Embryonic facial prominence (tissue), 1 donor: ENCODE measurements around the gene ACRV1.
"Not testable (repeated sequence)": the region's sequence is repeated elsewhere in the genome, so short reads cannot be mapped to it uniquely, and the experiment has no call there.

Source experiments
- DNase-seq: peaks from one replicate; pipeline ENCODE4 v3.0.0-alpha.2; 2016; ENCODE audit errors: extremely low spot score

The ACRV1 gene

GRCh38 chr11:125680747-125681146, at the start of gene ACRV1:
Gene ACRV1, minus strand, starts transcription at chr11:125680847. Its CDS starts 67 bp downstream, at chr11:125680780.
- no peak for DNase-seq

DNA sequence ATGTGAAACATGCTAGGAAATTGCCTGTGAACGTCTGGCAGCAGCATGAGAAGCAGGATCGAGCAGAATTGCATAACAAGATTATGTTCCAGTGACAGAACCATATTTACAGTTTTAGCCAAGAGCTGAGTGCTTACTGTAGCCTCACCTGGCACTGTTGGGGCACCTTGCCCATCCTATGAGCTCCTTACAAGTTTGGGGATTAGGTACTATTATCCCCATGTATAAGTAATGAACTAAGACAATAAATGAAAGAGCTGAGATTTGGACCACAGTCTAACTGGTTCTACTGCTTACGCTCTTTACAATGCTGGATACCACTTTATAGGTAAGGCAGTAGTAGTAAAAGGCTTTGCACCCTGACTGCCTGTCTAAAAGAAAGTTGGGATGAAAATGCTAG, 48.3 kb upstream of the ACRV1 start:
- no peak for DNase-seq

GRCh38 chr11:125724125-125724524, 43.5 kb upstream of the ACRV1 start:
- no peak for DNase-seq

DNA sequence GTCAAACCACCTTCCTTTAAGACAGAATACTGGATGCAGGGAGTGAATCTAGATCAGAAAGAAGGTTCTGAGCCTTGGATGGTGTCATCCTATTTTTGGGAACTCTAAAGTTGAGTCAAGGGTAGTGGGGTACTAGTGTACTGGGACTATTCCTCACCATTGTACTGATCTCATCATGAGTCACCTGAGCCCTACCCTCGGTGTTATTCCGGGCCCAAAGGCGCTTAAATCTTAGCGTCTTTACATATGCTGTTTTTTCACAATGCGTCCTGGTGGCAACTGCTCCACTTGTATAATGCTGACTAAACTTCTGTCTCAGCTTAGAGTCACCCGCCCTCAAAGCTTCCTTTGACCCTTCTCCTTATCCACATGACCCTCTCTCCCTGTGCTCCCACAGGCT, 40.1 kb upstream of the ACRV1 start:
- no peak for DNase-seq

DNA sequence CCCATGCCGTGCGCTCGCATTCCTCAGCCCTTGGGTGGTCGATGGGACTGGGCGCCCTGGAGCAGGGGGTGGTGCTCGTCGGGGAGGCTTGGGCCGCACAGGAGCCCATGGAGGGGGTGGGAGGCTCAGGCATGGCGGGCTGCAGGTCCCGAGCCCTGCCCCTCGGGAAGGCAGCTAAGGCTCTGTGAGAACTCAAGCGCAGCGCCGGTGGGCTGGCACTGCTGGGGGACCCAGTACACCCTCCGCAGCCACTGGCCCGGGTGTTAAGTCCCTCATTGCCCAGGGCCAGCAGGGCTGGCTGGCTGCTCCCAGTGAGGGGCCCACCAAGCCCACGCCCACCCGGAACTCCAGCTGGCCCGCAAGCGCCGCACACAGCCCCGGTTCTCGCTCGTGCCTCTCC, 24.0 kb upstream of the ACRV1 start:
- not testable (repeated sequence) for DNase-seq

DNA sequence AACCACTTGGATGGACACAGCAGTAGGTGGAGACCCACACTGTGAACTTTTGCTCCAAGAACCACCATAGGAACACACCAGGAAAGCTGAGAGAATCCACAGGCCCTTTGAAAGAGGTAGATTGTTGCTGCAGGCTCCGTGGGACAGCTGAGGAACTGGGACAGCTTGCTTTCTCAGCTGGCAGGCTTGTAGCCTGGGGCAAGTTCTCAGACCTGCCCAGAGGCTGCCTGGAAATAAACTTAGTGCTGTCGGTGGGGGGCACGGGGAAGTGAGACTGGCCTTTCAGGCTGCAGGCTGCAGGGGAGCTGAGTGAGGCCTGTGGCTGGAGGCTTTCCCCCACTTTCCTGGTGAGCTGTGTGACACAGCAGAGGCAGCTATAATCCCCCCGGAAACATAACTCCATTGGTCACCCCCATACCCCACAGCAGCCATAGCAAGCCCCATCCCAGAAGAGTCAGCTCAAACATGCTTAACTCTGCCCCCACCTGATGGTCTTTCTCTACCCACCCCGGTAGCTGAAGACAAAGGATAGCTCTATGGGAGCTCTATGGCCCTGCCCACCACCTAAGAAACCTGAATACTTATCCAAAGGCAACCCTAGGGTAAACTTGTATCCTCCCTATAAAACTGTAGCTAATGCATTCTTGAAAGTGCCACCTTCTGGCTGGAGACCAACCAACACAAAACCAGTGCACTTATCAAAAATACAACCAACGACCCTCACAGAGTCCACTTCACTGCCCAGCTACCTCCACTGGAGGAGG, 21.4 kb upstream of the ACRV1 start:
- no peak for DNase-seq

- no peak for DNase-seq
These were observed 20.5 kb upstream of the ACRV1 start for GRCh38 chr11:125701018-125701610.

DNA sequence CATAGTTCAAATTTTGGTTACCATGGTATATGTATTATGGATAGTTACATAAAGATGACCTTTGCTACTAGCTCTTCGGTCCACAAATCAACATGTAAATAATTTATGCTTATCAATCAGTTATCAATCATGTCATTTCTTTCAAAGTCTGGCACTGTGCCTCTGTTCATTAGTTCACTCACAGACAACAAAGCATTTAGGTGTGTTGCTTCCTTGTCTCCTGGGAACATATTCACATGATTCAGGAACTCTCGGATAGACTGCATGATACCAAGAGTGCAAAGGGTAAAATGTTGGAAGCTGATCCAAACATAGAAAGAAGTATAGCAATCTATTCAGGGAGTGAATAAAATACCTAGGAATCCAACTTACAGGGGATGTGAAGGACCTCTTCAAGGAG, 14.3 kb upstream of the ACRV1 start:
- no peak for DNase-seq

DNA sequence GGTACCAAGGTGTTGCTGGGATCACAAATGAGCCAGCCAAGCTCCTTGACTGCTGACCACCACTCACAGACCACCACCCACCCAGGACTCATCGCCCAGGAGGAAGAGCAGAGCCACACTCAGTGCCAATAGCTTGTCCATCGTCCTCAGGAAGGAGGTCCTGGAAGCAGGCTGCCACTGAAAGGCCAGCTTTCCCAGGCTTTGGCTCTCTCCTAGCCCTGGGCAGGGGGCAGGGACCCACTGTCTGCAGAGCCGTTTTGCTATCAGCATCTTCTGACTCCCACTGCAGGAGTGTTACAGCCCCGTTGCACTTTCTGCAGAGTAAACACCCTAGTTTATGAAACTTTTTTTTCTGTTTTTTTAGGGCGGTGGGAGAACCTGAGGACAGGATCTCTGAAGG, 12.2 kb upstream of the ACRV1 start:
- no peak for DNase-seq

DNA sequence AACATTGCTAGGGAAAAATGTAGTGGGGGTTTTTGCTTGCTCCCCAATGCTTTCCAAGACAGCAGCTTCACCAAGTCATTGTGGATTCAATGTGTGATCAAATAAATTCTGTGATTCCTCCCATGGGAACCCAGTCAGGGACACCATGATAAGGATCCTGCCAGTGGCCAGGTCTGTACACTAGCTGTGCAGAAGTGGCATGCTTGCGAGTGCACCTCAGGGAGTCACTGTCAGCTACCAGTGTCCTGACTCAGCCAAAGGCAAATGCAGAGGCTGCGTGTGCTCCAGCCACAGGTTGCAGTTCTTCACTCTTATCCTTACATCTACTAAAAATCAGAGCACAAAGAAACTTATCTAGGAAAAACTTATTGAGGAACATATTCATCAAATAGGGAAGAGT, 9.4 kb upstream of the ACRV1 start:
- no peak for DNase-seq

DNA sequence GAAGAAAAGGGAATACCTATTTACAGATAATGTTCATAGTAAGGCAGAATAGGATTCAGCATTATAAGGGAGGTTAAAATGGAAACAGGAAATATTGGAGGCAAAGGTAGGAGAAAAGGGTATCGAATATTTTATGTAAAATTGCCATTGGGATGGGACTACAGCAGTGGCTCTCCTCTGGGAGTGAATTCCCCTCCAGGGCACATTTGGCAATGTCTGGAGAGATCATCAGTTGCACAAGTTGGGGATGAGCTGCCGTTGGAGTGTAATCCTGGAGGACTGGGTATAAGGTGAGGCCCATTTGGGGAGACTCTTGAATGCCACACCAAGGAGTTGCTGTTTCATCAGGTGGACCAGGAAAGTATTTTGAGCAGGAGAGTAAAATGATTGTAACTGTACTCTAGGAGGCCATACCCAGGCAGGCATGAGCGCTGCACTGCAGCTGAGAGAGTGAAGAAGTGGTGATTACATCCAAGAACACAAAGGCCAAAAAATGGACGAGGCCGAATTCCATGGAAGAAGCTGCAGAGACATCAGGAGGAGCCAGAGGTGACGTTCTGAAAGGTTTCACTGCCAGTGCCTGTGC, 8.7 kb upstream of the ACRV1 start:
- DNase-seq: no peak

DNA sequence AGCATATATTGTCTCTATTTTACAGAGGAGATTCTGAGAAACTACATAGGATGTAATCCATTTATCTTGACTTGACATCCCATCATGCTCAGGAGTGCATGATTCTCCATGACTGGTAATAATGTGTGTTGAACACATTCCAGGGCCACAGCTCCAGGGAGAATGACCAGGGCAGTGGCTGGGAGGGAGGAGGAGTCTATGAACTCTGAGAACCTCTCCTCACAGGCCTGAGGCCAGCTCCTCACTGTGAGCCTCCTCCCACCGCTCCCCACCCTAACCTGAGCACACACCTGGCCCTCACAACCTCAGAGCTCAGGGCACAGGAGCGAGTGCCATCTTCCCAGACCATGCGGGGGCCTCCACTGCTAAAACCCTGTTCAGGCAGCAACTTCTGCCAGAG, 8.0 kb upstream of the ACRV1 start:
- no peak for DNase-seq

DNA sequence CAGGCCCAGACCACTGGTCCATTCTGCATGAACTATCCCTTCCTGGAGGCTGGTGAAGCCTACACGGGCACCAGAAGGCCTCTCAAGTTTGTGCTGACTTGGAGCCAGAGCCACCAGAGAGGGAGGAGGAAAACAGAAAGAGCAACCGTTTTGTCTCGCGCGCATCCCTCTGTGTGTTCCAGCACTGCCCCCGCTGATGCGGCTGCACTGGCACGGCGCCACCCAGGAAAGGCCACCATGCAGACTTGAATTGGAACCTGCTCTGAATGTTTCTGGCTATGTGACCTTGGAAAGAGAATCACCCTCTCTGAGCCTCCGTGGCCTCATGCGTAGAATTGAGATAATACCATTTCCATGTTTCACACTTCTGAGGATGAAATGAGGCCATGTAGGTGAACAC, 7.4 kb upstream of the ACRV1 start:
- no peak for DNase-seq

DNA sequence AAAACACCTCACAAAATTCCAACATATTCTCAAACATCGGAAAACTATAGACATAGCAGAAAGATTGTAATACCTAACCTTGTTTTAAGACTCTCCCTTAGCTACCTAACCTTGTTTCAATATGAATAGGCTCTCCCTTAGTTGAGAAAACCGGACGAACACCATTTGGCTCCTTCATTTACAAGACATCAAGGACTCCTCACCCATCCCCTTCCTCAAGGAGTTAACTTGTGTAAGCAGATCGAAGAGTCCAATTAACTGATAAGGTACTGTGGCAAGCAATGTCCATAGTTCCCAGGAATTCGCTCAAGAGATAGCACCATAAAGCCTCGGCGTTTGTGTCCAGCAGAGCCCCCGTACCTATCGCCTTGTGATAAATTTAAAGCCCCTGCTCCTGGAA, 4.6 kb upstream of the ACRV1 start:
- DNase-seq: no peak

DNA sequence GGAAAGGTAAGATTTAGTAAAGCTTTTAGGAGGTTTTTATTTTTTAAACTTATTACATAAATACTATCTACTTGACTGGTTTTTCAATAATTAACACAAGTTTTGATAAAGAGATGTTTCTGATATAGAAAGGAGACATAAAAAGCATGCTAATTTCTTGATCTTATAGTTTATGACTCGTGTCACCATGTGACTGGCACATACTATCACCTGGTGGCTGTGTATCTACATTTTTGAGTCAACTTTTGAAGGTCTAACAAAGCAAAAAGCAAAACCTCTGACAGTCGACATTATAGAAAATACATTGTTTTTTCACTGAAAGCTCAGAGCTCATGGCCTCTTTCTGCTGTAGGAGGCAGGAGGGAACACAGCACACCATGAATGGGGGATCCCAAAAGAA, 810 bp downstream of the ACRV1 start:
- DNase-seq: no peak

DNA sequence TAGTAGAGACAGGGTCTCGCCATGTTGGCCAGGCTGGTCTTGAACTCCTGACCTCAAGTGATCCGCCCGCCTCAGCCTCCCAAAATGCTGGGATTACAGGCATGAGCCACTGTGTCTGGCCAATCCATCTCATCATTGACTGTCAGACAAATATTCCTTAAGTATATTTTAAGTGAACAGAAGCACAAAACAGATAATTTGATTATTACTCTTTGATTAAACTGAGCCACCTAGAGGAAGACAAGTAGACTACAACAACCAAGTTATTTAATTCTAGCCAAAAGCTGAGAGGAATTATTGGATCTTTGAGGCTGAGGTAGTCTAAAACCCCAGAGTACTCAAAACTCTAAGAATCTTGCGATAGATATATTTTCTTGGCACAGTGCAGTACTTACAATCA, 1.2 kb downstream of the ACRV1 start:
- no peak for DNase-seq

DNA sequence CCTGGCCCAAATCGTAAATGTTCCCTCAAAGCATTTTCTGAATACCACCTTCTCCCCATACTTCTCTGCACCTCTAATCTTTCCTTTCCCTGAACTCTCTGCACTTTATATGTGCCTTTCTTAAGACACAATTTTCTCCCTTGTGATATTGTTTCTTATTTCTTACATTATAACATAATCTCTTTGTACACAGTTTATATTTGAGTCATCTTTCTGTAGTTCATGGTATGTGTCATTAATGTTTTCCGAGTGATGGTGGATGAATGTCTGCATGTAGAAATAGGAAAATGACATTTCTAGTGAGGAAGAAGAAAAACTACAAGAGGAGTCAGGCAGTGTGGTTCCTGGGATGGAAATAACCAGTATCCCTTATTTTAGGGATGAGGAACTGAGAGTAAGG, 5.5 kb downstream of the ACRV1 start:
- DNase-seq: no peak

- no peak for DNase-seq
These were observed 6.4 kb downstream of the ACRV1 start for GRCh38 chr11:125674210-125674609.

DNA sequence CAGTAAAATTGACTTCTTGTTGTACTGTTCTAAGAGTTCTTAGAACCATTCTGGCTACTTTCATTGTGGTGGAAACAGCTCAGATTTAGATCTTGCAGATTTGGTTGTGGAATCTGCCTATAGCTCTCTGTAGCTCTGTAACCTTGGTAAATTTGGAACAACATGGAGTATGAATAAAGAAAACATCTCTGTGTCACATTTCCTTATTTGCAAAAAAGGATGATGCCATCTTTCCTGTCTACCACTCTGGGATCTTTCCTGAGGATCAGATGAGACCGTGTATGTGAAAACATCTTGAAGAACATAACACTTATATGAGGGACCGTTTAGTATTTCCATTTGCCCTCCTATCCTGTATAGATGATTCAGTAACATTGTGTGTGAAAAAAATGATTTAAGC, 9.1 kb downstream of the ACRV1 start:
- no peak for DNase-seq

DNA sequence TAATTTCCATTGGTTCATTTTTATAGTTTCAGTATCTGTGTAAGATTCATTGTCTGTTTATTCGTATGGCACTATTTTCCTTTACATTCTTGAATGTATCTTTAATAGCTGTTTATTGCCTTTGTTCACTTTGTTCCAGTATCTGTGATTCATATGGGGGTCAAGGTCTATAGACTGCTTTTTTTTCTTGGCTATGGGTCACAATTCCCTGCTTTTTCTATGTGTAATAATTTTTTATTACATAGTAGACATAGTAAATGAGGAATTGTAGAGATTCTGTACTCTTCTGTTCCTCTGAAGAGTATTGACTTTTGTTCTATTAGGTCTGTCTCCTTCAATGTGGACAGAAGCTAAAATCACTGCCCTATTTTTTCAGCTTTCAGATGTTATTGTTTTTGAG, 10.5 kb downstream of the ACRV1 start:
- no peak for DNase-seq

DNA sequence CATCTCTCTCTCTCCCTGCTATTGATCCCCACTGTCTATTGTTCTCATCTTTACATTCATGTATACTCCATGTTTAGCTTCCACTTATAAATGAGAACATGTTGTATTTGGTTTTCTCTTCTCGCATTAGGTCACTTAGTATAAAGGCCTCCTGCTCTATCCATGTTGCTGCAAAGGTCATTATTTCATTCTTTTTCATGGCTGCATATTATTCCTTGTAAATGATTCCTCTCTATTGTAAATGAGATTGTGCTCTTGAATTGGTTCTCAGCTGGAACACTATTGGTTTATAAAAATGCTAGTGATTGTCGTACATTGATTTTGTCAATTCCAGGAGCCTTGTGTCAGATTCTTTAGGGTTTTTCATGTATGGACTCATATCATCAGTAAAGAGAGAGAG, 13.5 kb downstream of the ACRV1 start:
- DNase-seq: no peak

DNA sequence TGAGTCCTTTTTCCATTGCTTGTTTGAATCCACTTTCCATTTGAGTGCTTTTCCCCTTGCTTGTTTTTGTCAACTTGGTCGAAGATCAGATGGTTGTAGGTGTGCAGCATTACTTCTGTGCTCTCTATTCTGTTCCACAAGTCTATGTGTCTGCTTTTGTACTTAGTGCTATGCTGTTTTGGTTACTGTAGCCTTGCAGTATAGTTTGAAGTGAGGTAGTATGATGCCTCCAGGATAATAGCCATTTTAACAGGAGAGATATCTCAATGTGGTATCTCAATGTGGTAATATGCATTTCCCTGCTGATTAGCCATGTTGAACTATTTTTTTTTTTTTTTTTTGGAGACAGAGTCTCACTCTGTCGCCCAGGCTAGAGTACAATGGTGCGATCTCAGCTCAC, 16.7 kb downstream of the ACRV1 start:
- DNase-seq: no peak

- DNase-seq: no peak
These were observed 18.0 kb downstream of the ACRV1 start for GRCh38 chr11:125662689-125663088.
